ENCODE results near the gene POU2F2. TPM values are rescaled to one million over a fixed set of nuclear protein-coding genes. Genes with fewer than 3 reads are reported as not detected.

The POU2F2 gene
- total and polyA plus RNA-seq, 9 of the 15 experiments (the other 6 are each of a cell fraction or from before 2014, with no cell fraction given), result 0.03 to 0.68 (median 0.14) TPM

GRCh38 chr19:42122691-42123607 lies 9.3 kb downstream of the POU2F2 start:
- H3K9me1 ChIP-seq (ENCODE audit: control insufficient read depth, insufficient read depth, low read length), result no peaks in the 10 kb centered on the region
- no peaks in the 10 kb centered on the region; a peak in 1 of 5 replicates for H3K4me1 ChIP-seq (replicated peaks in 1 of 2; ENCODE audit: control insufficient read depth in 2 of 2, insufficient read depth in 2 of 2, low read length in 2 of 2)
- no peak overlapping the region for H3K4me2 ChIP-seq (ENCODE audit: insufficient read depth, low read length)
- no peaks in the 10 kb centered on the region for H3K79me2 ChIP-seq (ENCODE audit: control insufficient read depth, insufficient read depth, low read length)
- ChIA-PET CTCF (ENCODE audit: low intra/inter-chr PET ratio) (no interaction called here), POLR2A (interaction anchor here (0.8 to 0.9 kb wide), 3 partner anchors 9 to 669 kb away, joined by 3 to 5 read pairs (median 4); no protein-coding TSS in a partner anchor)
- H3K4me3 ChIP-seq, result no peak overlapping the region
- H3K9me3 ChIP-seq (replicated peaks; ENCODE audit: control insufficient read depth, insufficient read depth, low read depth, low read length), result no peaks in the 10 kb centered on the region
- ATAC-seq (no peak), FAIRE-seq (no peak), DNase-seq (ENCODE audit: extremely low read depth in 1 of 4, low spot score in 3 of 4) (no peak)
- BruUV-seq (replicated peaks), result no TSS peak
- intact Hi-C loops (cut with micrococcal nuclease) (no loop called here), in situ Hi-C loops (cut with MboI) (loop anchor here (25.0 kb wide), 1 partner anchor 414 kb away; the partner anchor contains the start of gene CEACAM1)
- H3K27ac ChIP-seq (ENCODE audit: extremely low read depth, low read depth, low read length), result no peak overlapping the region
- H3K27me3 ChIP-seq (ENCODE audit: control insufficient read depth in 2 of 2, insufficient read depth in 2 of 2, low read length in 2 of 2), result peaks cover 38 to 59% of the 10 kb centered on the region in 2 experiments
- H3K36me3 ChIP-seq (ENCODE audit: control insufficient read depth, insufficient read depth, low read length), result no peaks in the 10 kb centered on the region
- no peak overlapping the region for H2AFZ ChIP-seq (ENCODE audit: low read depth, low read length)
- H3K9ac ChIP-seq (ENCODE audit: insufficient read depth in 1 of 2, low read depth in 2 of 2, low read length in 2 of 2), result no peak overlapping the region
- WGBS (ENCODE audit: insufficient coverage, low coverage, missing lambda C conversion rate), result 1% methylated on average over 17 of the region's 17 CpGs
- peaks cover 5% of the 10 kb centered on the region; the same call in 1 of the 2 replicates for H4K20me1 ChIP-seq (replicated peaks; ENCODE audit: control insufficient read depth, insufficient read depth, low read length)
- TF ChIP-seq ELK1 (CRISPR knock-in tag; IDR thresholded peaks at IDR 0.05) (no peak), CEBPZ (IDR thresholded peaks at IDR 0.05; ENCODE audit: borderline replicate concordance, low read depth, low read length) (no peak), SRSF9 (IDR thresholded peaks at IDR 0.05; ENCODE audit: borderline replicate concordance, low read depth, low read length) (no peak), E2F1 (CRISPR knock-in tag; IDR thresholded peaks at IDR 0.05) (no peak)

All from K562 (cell line).